OCI-LY7 (cell line): ENCODE data around the gene CCDC102A. TPM values are rescaled to one million over a fixed set of nuclear protein-coding genes. Genes with fewer than 3 reads are reported as not detected.

Source experiments
- BruUV-seq: library from RNA; stranded (reverse); fragments of 400-500 nt; replicated peaks from 2 replicates; lab custom pipeline; 2021; lab: Mats Ljungman, UMichigan
- CTCF ChIA-PET: fragments of 300-600 bp; sonication (Branson Sonifier 250); formaldehyde crosslinking; loops from one replicate; lab custom pipeline; 2022; ENCODE audit warnings: antibody characterized with exemption; ENCODE audit not compliant: unreplicated experiment; lab: Charles Lee
- POLR2A ChIA-PET: fragments of 300-600 bp; sonication (Branson Sonifier 250); formaldehyde crosslinking; loops from one replicate; lab custom pipeline; 2022; ENCODE audit warnings: antibody characterized with exemption; lab: Charles Lee
- DNase-seq: peaks from one replicate; pipeline ENCODE4 v3.0.0-alpha.2; 2015; ENCODE audit warnings: low spot score
- H2AFZ ChIP-seq: fragments of 200-600 bp; sonication (generic), shearing (Covaris generic); 2 replicates; pipeline ENCODE4 v1.6.1; 2014; ENCODE audit warnings: mild to moderate bottlenecking, antibody characterized with exemption, low read length, moderate library complexity
- H3K27ac ChIP-seq: fragments of 200-600 bp; sonication (generic); 2 replicates; pipeline ENCODE4 v1.5.1; 2014; ENCODE audit warnings: mixed run types, low read depth, mild to moderate bottlenecking, moderate library complexity, low read length, inconsistent platforms; ENCODE audit not compliant: poor library complexity, severe bottlenecking
- H3K36me3 ChIP-seq: fragments of 200-600 bp; sonication (generic); 2 replicates; pipeline ENCODE4 v1.6.1; 2014; ENCODE audit warnings: mild to moderate bottlenecking, antibody characterized with exemption, low read length, moderate library complexity, mixed read lengths; ENCODE audit not compliant: insufficient read depth
- H3K4me1 ChIP-seq: fragments of 200-600 bp; sonication (generic); 2 replicates; pipeline ENCODE4 v1.5.1; 2014; ENCODE audit warnings: mild to moderate bottlenecking, low read length; ENCODE audit not compliant: insufficient read depth, poor library complexity, severe bottlenecking
- H3K4me2 ChIP-seq: fragments of 200-600 bp; sonication (generic); 2 replicates; pipeline ENCODE4 v1.6.1; 2014; ENCODE audit warnings: mild to moderate bottlenecking, low read length
- H3K4me3 ChIP-seq: fragments of 200-600 bp; sonication (generic); 2 replicates; pipeline ENCODE4 v1.5.1; 2014; ENCODE audit warnings: mild to moderate bottlenecking, low read depth, low read length; ENCODE audit not compliant: poor library complexity, severe bottlenecking
- H3K79me2 ChIP-seq: fragments of 200-600 bp; sonication (generic); 2 replicates; pipeline ENCODE4 v1.6.1; 2016; ENCODE audit warnings: low read depth, mild to moderate bottlenecking, low read length, moderate library complexity, mixed read lengths; ENCODE audit not compliant: insufficient read depth
- H3K9me2 ChIP-seq: fragments of 200-600 bp; sonication (generic); 2 replicates; pipeline ENCODE4 v1.6.1; 2016; ENCODE audit warnings: mild to moderate bottlenecking, low read length, mixed read lengths; ENCODE audit not compliant: insufficient read depth
- H3K9me3 ChIP-seq: fragments of 200-600 bp; sonication (generic); 2 replicates; pipeline ENCODE4 v1.6.1; 2014; ENCODE audit warnings: mild to moderate bottlenecking, mixed run types, low read length, mixed read lengths
- H4K20me1 ChIP-seq: fragments of 200-600 bp; sonication (generic); 2 replicates; pipeline ENCODE4 v1.6.1; 2014; ENCODE audit warnings: mild to moderate bottlenecking, antibody characterized with exemption, low read length, moderate library complexity, mixed read lengths; ENCODE audit not compliant: insufficient read depth
- CTCF ChIP-seq: fragments of 200-600 bp; sonication (generic); conservative IDR thresholded peaks from 2 replicates; pipeline ENCODE4 v1.5.1; 2014; ENCODE audit warnings: mild to moderate bottlenecking, antibody characterized with exemption, low read length, moderate library complexity, mixed read lengths
- EZH2phosphoT487 ChIP-seq: fragments of 200-600 bp; sonication (generic); IDR thresholded peaks from 2 replicates; pipeline ENCODE4 v1.6.1; 2018; ENCODE audit warnings: low read depth, borderline replicate concordance, mild to moderate bottlenecking, mixed run types, antibody characterized with exemption, low read length, moderate library complexity, mixed read lengths
- intact Hi-C: fragments of 100-400 bp; cut with micrococcal nuclease; formaldehyde crosslinking; loops from one replicate; pipeline ENCODE4 v1.10.0; 2022; ENCODE audit not compliant: unreplicated experiment
- total RNA-seq, 2 experiments: library from RNA; depleted of rRNA in 1 of 2; stranded (reverse); fragments of >200 nt in 1 of 2; shearing (Covaris generic) in 1 of 2; gene quantifications; 2 replicates each; pipeline ENCODE4 v1.2.3, GENCODE V29; 2014 to 2022

The CCDC102A gene
- total RNA-seq, 2 experiments from 2014 or later = 4.2 to 7.1 TPM

- BruUV-seq = no TSS peak
- Histone ChIP-seq H3K9me2 (no peaks in the 10 kb centered on the region), H4K20me1 (no peaks in the 10 kb centered on the region; the same call in 1 of the 2 replicates), H3K4me3 (no peak overlapping the region), H3K4me2 (no peak overlapping the region), H3K27ac (no peak overlapping the region), H3K4me1 (no peaks in the 10 kb centered on the region), H3K36me3 (no peaks in the 10 kb centered on the region), H3K79me2 (no peaks in the 10 kb centered on the region), H3K9me3 (no peaks in the 10 kb centered on the region), H2AFZ (no peak overlapping the region)
- intact Hi-C loops = no loop called here
- TF ChIP-seq EZH2phosphoT487 (no peak), CTCF (no peak)
- DNase-seq = no peak
- ChIA-PET CTCF (no interaction called here), POLR2A (no interaction called here)
Measured at GRCh38 chr16:57504001-57504400, 32.4 kb downstream of the CCDC102A start.

- H3K9me2 ChIP-seq = no peaks in the 10 kb centered on the region
- no peak overlapping the region for H3K4me2 ChIP-seq
- H3K27ac ChIP-seq = no peak overlapping the region
- no peak overlapping the region for H3K4me3 ChIP-seq
- POLR2A ChIA-PET = no interaction called here
- H4K20me1 ChIP-seq = no peaks in the 10 kb centered on the region; the same call in 1 of the 2 replicates
- CTCF ChIA-PET = no interaction called here
- no peaks in the 10 kb centered on the region for H3K79me2 ChIP-seq
- H2AFZ ChIP-seq = no peak overlapping the region
- no peak for DNase-seq
- H3K9me3 ChIP-seq = no peaks in the 10 kb centered on the region
- H3K36me3 ChIP-seq = no peaks in the 10 kb centered on the region
- no TSS peak for BruUV-seq
- H3K4me1 ChIP-seq = no peaks in the 10 kb centered on the region
- no peak for TF ChIP-seq CTCF
- no peak for TF ChIP-seq EZH2phosphoT487
- intact Hi-C loops = no loop called here
Measured at GRCh38 chr16:57503366-57503765, 33.0 kb downstream of the CCDC102A start.

GRCh38 chr16:57502048-57502775 is 34.2 kb downstream of the CCDC102A start:
- intact Hi-C loops = no loop called here
- Histone ChIP-seq H3K4me1 (no peaks in the 10 kb centered on the region), H3K79me2 (no peaks in the 10 kb centered on the region), H3K4me2 (no peak overlapping the region), H4K20me1 (no peaks in the 10 kb centered on the region; the same call in 1 of the 2 replicates), H2AFZ (no peak overlapping the region), H3K9me2 (no peaks in the 10 kb centered on the region), H3K36me3 (no peaks in the 10 kb centered on the region), H3K9me3 (no peaks in the 10 kb centered on the region), H3K4me3 (no peak overlapping the region), H3K27ac (no peak overlapping the region)
- no TSS peak for BruUV-seq
- ChIA-PET POLR2A (interaction anchor here (0.6 to 0.8 kb wide), 2 partner anchors 44 to 81 kb away, joined by 3 read pairs; no protein-coding TSS in a partner anchor), CTCF (no interaction called here)
- TF ChIP-seq EZH2phosphoT487 (no peak), CTCF (no peak)
- DNase-seq = no peak
